GM12878 (cell line): ENCODE measurements around the gene AIFM3. TPM values are rescaled to one million over a fixed set of nuclear protein-coding genes. Genes with fewer than 3 reads are reported as not detected.

Source experiments
- ATAC-seq: fragments of 200-7000 bp; cut with Tn5 transposase; 3 replicates; pipeline ENCODE4 v1.9.1; 2020; ENCODE audit warnings: mild to moderate bottlenecking, moderate library complexity
- BruUV-seq: library from RNA; stranded (reverse); fragments of 400-500 nt; replicated peaks from 2 replicates; lab custom pipeline; 2021; lab: Mats Ljungman, UMichigan
- CTCF ChIA-PET: fragments of 300-600 bp; sonication (Branson Sonifier 250); formaldehyde crosslinking; extraction: SDS; loops from one replicate; lab custom pipeline; 2021; ENCODE audit warnings: inconsistent platforms; lab: Yijun Ruan, JAX
- POLR2A ChIA-PET: fragments of 350-600 bp; formaldehyde crosslinking; extraction: SDS; loops from one replicate; lab custom pipeline; 2021; ENCODE audit warnings: inconsistent platforms; lab: Charles Lee
- RAD21 ChIA-PET: fragments of 300-600 bp; sonication (Branson Sonifier 250); formaldehyde crosslinking; loops from one replicate; lab custom pipeline; 2023; ENCODE audit warnings: antibody characterized with exemption; ENCODE audit not compliant: unreplicated experiment; lab: Charles Lee
- SMC1A ChIA-PET: fragments of 300-600 bp; sonication (Branson Sonifier 250); formaldehyde crosslinking; loops from one replicate; lab custom pipeline; 2023; ENCODE audit not compliant: unreplicated experiment, uncharacterized antibody; lab: Charles Lee
- DNase-seq: peaks from one replicate; pipeline ENCODE4 v3.0.0-alpha.2; 2011; ENCODE audit warnings: low read depth, low spot score
- FAIRE-seq: peaks from 3 replicates; lab custom pipeline; 2011; peaks lifted over from hg19 to GRCh38; lab: Jason Lieb, UNC
- H2AFZ ChIP-seq: 2 replicates; pipeline ENCODE4 v1.6.0; 2011; ENCODE audit warnings: low read depth, low read length, control low read depth; ENCODE audit not compliant: control insufficient read depth
- H3K27ac ChIP-seq: 2 replicates; pipeline ENCODE4 v1.5.1; 2011; ENCODE audit warnings: control low read depth; ENCODE audit not compliant: control insufficient read depth, insufficient read depth
- H3K27me3 ChIP-seq, 2 experiments: replicated peaks in 1 of 2; 2 replicates each; pipeline versions ENCODE4 v1.6.0 to v1.6.1; 2011; ENCODE audit warnings: low read length in 1 of 2; ENCODE audit not compliant: control insufficient read depth in 2 of 2, insufficient read depth in 2 of 2
- H3K36me3 ChIP-seq, 2 experiments: 2 replicates each; pipeline ENCODE4 v1.5.1; 2011; ENCODE audit warnings: low read length in 1 of 2; ENCODE audit not compliant: control insufficient read depth in 2 of 2, insufficient read depth in 2 of 2
- H3K4me1 ChIP-seq: 2 replicates; pipeline ENCODE4 v1.6.1; 2011; ENCODE audit warnings: mild to moderate bottlenecking, low read length, moderate library complexity, mixed read lengths; ENCODE audit not compliant: control insufficient read depth, insufficient read depth
- H3K4me2 ChIP-seq: 2 replicates; pipeline ENCODE4 v1.6.0; 2011; ENCODE audit warnings: control low read depth; ENCODE audit not compliant: control insufficient read depth, insufficient read depth
- H3K4me3 ChIP-seq: fragments of 200-600 bp; sonication (generic); 2 replicates; pipeline ENCODE4 v1.5.1; 2016
- H3K79me2 ChIP-seq: 2 replicates; pipeline ENCODE4 v1.6.0; 2011; ENCODE audit warnings: low read length; ENCODE audit not compliant: control insufficient read depth, insufficient read depth
- H3K9ac ChIP-seq: 2 replicates; pipeline ENCODE4 v1.8.0; 2011; ENCODE audit warnings: low read length, control low read depth, mixed read lengths; ENCODE audit not compliant: control insufficient read depth, insufficient read depth
- H3K9me3 ChIP-seq: replicated peaks from 3 replicates; pipeline ENCODE4 v1.5.1; 2011; ENCODE audit warnings: mild to moderate bottlenecking, low read length; ENCODE audit not compliant: control insufficient read depth, insufficient read depth
- H4K20me1 ChIP-seq: 2 replicates; pipeline ENCODE4 v1.6.0; 2011; ENCODE audit not compliant: control insufficient read depth, insufficient read depth
- ASH2L ChIP-seq: fragments of 300-600, 200-600 bp; sonication (generic); IDR thresholded peaks from 2 replicates; pipeline ENCODE4 v1.6.1; 2017; ENCODE audit warnings: low read depth, mild to moderate bottlenecking, borderline replicate concordance
- CBFB ChIP-seq: IDR thresholded peaks from 2 replicates; pipeline ENCODE4 v1.6.1; 2016; ENCODE audit warnings: antibody characterized with exemption, low read depth
- MYB ChIP-seq: fragments of 150-350 bp; IDR thresholded peaks from 2 replicates; pipeline ENCODE4 v1.6.1; 2014; ENCODE audit warnings: mild to moderate bottlenecking, low read depth, low read length, borderline replicate concordance
- NFXL1 ChIP-seq: fragments of 450-650 bp; IDR thresholded peaks from 2 replicates; pipeline ENCODE4 v1.6.1; 2017; ENCODE audit warnings: antibody characterized with exemption, mild to moderate bottlenecking, borderline replicate concordance
- RELB ChIP-seq: fragments of 450-650 bp; IDR thresholded peaks from 2 replicates; pipeline ENCODE4 v1.6.1; 2017; ENCODE audit warnings: low read depth, mild to moderate bottlenecking, moderate library complexity
- SUZ12 ChIP-seq: fragments of 200-600 bp; sonication (generic); IDR thresholded peaks from one replicate; pipeline ENCODE4 v1.6.1; 2018; ENCODE audit warnings: antibody characterized with exemption, mild to moderate bottlenecking; ENCODE audit not compliant: unreplicated experiment
- TCF3 ChIP-seq: IDR thresholded peaks from 2 replicates; pipeline ENCODE4 v1.6.1; 2012; ENCODE audit warnings: low read depth, mild to moderate bottlenecking, low read length, borderline replicate concordance; ENCODE audit not compliant: insufficient read depth
- YY1 ChIP-seq: IDR thresholded peaks from 2 replicates; pipeline ENCODE4 v1.6.1; 2011; ENCODE audit warnings: low read depth, mild to moderate bottlenecking, low read length
- ZBTB33 ChIP-seq: fragments of 450-650 bp; IDR thresholded peaks from 2 replicates; pipeline ENCODE4 v1.6.1; 2017; ENCODE audit warnings: mild to moderate bottlenecking
- WGBS: methylation state at CpG from one replicate; pipeline ENCODE4 v1.1.6; 2016; ENCODE audit warnings: low lambda C conversion rate; ENCODE audit not compliant: insufficient replicate concordance, insufficient coverage; ENCODE audit errors: missing lambda C conversion rate; 5-methylcytosine and 5-hydroxymethylcytosine counted together
- in situ Hi-C: fragments of 300-500 bp; cut with MboI; formaldehyde crosslinking; loops from 9 replicates; pipeline ENCODE4 v1.14.3; 2018; ENCODE audit warnings: mixed read lengths
- intact Hi-C: fragments of 100-400 bp; cut with micrococcal nuclease; formaldehyde crosslinking; loops from one replicate; pipeline ENCODE4 v1.14.2; 2022; ENCODE audit not compliant: unreplicated experiment
- polyA plus RNA-seq, 11 experiments: library from polyadenylated mRNA; depleted of rRNA in 4 of 11; unstranded in 6 of 11; stranded (reverse) in 5 of 11; fragments of >200 nt; fragmentation: Nextera tagmentation in 4 of 11; fragmentation: Illumina TruSeq in 1 of 11; extraction: Ambion mirVana in 4 of 11; extraction: Trizol in 1 of 11; gene quantifications; 1 replicate in 1 of 11; 2 replicates in 10 of 11; pipeline versions ENCODE4 v1.2.1 to v1.2.3, GENCODE V29; 2011 to 2016; ENCODE audit warnings: inconsistent platforms in 2 of 11, missing spikeins in 2 of 11, low read depth in 1 of 11
- total RNA-seq, 4 experiments: library from RNA; depleted of rRNA in 3 of 4; stranded (reverse); fragments of >200 nt in 3 of 4; fragmentation: Illumina TruSeq in 1 of 4; extraction: Trizol in 1 of 4; gene quantifications; 2 replicates each; pipeline versions ENCODE4 v1.2.1 to v1.2.3, GENCODE V29; 2013 to 2021

The AIFM3 gene
- total and polyA plus RNA-seq, 10 of the 15 experiments (the other 5 are each of a cell fraction or from before 2014, with no cell fraction given) = 0.06 to 0.34 (median 0.21) TPM; not detected in 6

GRCh38 chr22:20945578-20945934 lies 21.5 kb upstream of the AIFM3 start (continued):
- no peak for TF ChIP-seq RELB
- TF ChIP-seq ASH2L = no peak
- no peak for TF ChIP-seq SUZ12
- no peak for TF ChIP-seq NFXL1
- TF ChIP-seq, all 136 proteins: peak for 0

GRCh38 chr22:20946080-20946986 lies 20.7 kb upstream of the AIFM3 start:
- CTCF ChIA-PET = no interaction called here
- WGBS = 68% methylated on average over 7 of the region's 7 CpGs
- H3K4me3 ChIP-seq = no peak overlapping the region
- RAD21 ChIA-PET = no interaction called here
- TF ChIP-seq YY1 (peak; percentile 86), TCF3 (no peak), ZBTB33 (no peak), MYB (no peak), CBFB (no peak)
- no peak overlapping the region for H2AFZ ChIP-seq
- H3K9me3 ChIP-seq = no peaks in the 10 kb centered on the region
- H3K4me2 ChIP-seq = no peak overlapping the region
- in situ Hi-C loops = no loop called here
- POLR2A ChIA-PET = interaction anchor here (1.5 kb wide), 1 partner anchor 10 kb away, joined by 6 read pairs; no protein-coding TSS in a partner anchor
- H3K9ac ChIP-seq = no peak overlapping the region
- no peak for ATAC-seq
- SMC1A ChIA-PET = no interaction called here
- H4K20me1 ChIP-seq = no peaks in the 10 kb centered on the region; the same call in 1 of the 2 replicates
- H3K27me3 ChIP-seq = no peaks in the 10 kb centered on the region
- no peak overlapping the region for H3K27ac ChIP-seq
- DNase-seq = no peak
- H3K79me2 ChIP-seq = peaks cover 66% of the 10 kb centered on the region
- no peak for FAIRE-seq
- intact Hi-C loops = no loop called here
- no TSS peak for BruUV-seq
- H3K4me1 ChIP-seq = no peaks in the 10 kb centered on the region
- peaks cover 18 to 23% of the 10 kb centered on the region in 2 experiments for H3K36me3 ChIP-seq
